Hepatocyte (in vitro differentiated cells): ENCODE measurements around the gene AGAP3.

ENCODE experiments used
- CTCF ChIP-seq: fragments of 200-600 bp; sonication (generic); IDR thresholded peaks from 2 replicates; pipeline ENCODE4 v1.5.1; 2016; ENCODE audit warnings: antibody characterized with exemption, mild to moderate bottlenecking; ENCODE audit not compliant: poor library complexity
- EZH2 ChIP-seq: fragments of 200-600 bp; sonication (generic); IDR thresholded peaks from 2 replicates; pipeline ENCODE4 v1.6.1; 2016; ENCODE audit warnings: antibody characterized with exemption, mild to moderate bottlenecking, borderline replicate concordance
- EZH2phosphoT487 ChIP-seq: fragments of 200-600 bp; sonication (generic); IDR thresholded peaks from one replicate; pipeline ENCODE4 v1.6.1; 2018; ENCODE audit warnings: antibody characterized with exemption, mild to moderate bottlenecking, low read depth, moderate library complexity; ENCODE audit not compliant: unreplicated experiment, severe bottlenecking

- TF ChIP-seq CTCF, result no peak
- no peak for TF ChIP-seq EZH2
- TF ChIP-seq EZH2phosphoT487, result no peak
These were observed 42.3 kb upstream of the AGAP3 start for GRCh38 chr7:151043959-151044358.
